K562 (cell line): ENCODE results near the gene RSPH10B. TPM values are rescaled to one million over a fixed set of nuclear protein-coding genes. Genes with fewer than 3 reads are reported as not detected.
A peak's percentile ranks its signal among the peaks of the same experiment; 100 is the strongest.

Source experiments
- BCL6 ChIP-seq: fragments of 250-450 bp; sonication (Bioruptor Pico); IDR thresholded peaks from 2 replicates; pipeline ENCODE4 v1.4.0; 2020
- CBFB ChIP-seq: sonication (generic); formaldehyde crosslinking; IDR thresholded peaks from 2 replicates; pipeline ENCODE4 v1.4.0; 2020; ENCODE audit warnings: mild to moderate bottlenecking, missing genetic modification reagents
- CXXC5 ChIP-seq: fragments of 250-450 bp; sonication (Bioruptor Pico); IDR thresholded peaks from 2 replicates; pipeline ENCODE4 v1.8.0; 2022; ENCODE audit warnings: inconsistent platforms, mild to moderate bottlenecking, moderate library complexity
- DACH1 ChIP-seq: fragments of 450-650 bp; IDR thresholded peaks from 2 replicates; pipeline ENCODE4 v1.6.1; 2018; ENCODE audit not compliant: partially characterized antibody
- E4F1 ChIP-seq: fragments of 250-450 bp; sonication (Bioruptor Pico); IDR thresholded peaks from 2 replicates; pipeline ENCODE4 v1.5.0; 2021; ENCODE audit warnings: mild to moderate bottlenecking, borderline replicate concordance
- GMEB1 ChIP-seq: fragments of 250-450 bp; sonication (Bioruptor Pico); IDR thresholded peaks from 2 replicates; pipeline ENCODE4 v1.4.0; 2020; ENCODE audit warnings: mild to moderate bottlenecking
- HDAC2 ChIP-seq: fragments of 450-650 bp; IDR thresholded peaks from 2 replicates; pipeline ENCODE4 v1.6.1; 2016; ENCODE audit warnings: mild to moderate bottlenecking
- HINFP ChIP-seq: fragments of 450-650 bp; conservative IDR thresholded peaks from 2 replicates; pipeline ENCODE4 v1.6.1; 2016; ENCODE audit warnings: missing genetic modification characterization, low read depth, mild to moderate bottlenecking, control low read depth, missing compliant biosample characterization
- NRF1 ChIP-seq, 2 experiments: fragments of 450-650 bp; IDR thresholded peaks in 1 of 2; conservative IDR thresholded peaks in 1 of 2; 2 replicates each; pipeline ENCODE4 v1.6.1; 2014; ENCODE audit warnings: mild to moderate bottlenecking in 2 of 2
- RBM14 ChIP-seq: fragments of 200-400 bp; formaldehyde crosslinking; IDR thresholded peaks from 2 replicates; pipeline ENCODE4 v1.6.1; 2018; ENCODE audit warnings: low read depth, mild to moderate bottlenecking, low read length, moderate library complexity, borderline replicate concordance; ENCODE audit not compliant: insufficient read depth
- RFX5 ChIP-seq: IDR thresholded peaks from 2 replicates; pipeline ENCODE4 v1.6.1; 2011; ENCODE audit warnings: low read depth, mild to moderate bottlenecking, improper control_type of control experiment, low read length
- USF2 ChIP-seq: sonication (generic); formaldehyde crosslinking; IDR thresholded peaks from 2 replicates; pipeline ENCODE4 v1.5.0; 2020; ENCODE audit warnings: missing genetic modification reagents
- ZKSCAN8 ChIP-seq: fragments of 200-800 bp; sonication (Bioruptor generic); IDR thresholded peaks from 2 replicates; pipeline ENCODE4 v1.6.1; 2016; ENCODE audit warnings: missing genetic modification characterization, missing compliant biosample characterization
- ZNF354B ChIP-seq: fragments of 250-450 bp; sonication (Bioruptor Pico); IDR thresholded peaks from 2 replicates; pipeline ENCODE4 v1.4.0; 2020
- polyA plus RNA-seq, 8 experiments: library from polyadenylated mRNA; depleted of rRNA in 4 of 8; stranded (reverse) in 5 of 8; unstranded in 3 of 8; fragments of >200 nt; fragmentation: Nextera tagmentation in 2 of 8; fragmentation: Illumina TruSeq in 1 of 8; extraction: Ambion mirVana in 2 of 8; extraction: Trizol in 1 of 8; gene quantifications; 2 replicates each; pipeline versions ENCODE4 v1.2.1 to v1.2.3, GENCODE V29; 2011 to 2014; ENCODE audit warnings: inconsistent platforms in 1 of 8, missing spikeins in 1 of 8
- total RNA-seq, 7 experiments: library from RNA; depleted of rRNA in 6 of 7; stranded (reverse); fragments of >200 nt in 6 of 7; fragmentation: Illumina TruSeq in 2 of 7; extraction: Trizol in 2 of 7; gene quantifications; 2 replicates each; pipeline versions ENCODE4 v1.2.1 to v1.2.3, GENCODE V29; 2011 to 2021; ENCODE audit warnings: low replicate concordance in 1 of 7
- TF ChIP-seq, protein P1 (sequence below): fragments of 450-650 bp; formaldehyde crosslinking; IDR thresholded peaks from 2 replicates; pipeline ENCODE4 v1.4.0; 2020; ENCODE audit warnings: mild to moderate bottlenecking
- TF ChIP-seq, protein P2 (sequence below): sonication (generic); formaldehyde crosslinking; IDR thresholded peaks from 2 replicates; pipeline ENCODE4 v1.8.1; 2023; ENCODE audit warnings: mild to moderate bottlenecking, missing genetic modification reagents
- TF ChIP-seq, protein P3 (sequence below), 2 experiments: IDR thresholded peaks; 2 replicates each; pipeline ENCODE4 v1.6.1; 2011; ENCODE audit warnings: borderline replicate concordance in 1 of 2, control low read depth in 1 of 2, low read depth in 1 of 2, low read length in 1 of 2, mild to moderate bottlenecking in 1 of 2, mixed read lengths in 1 of 2, moderate library complexity in 1 of 2; ENCODE audit not compliant: insufficient read depth in 1 of 2, insufficient read length in 1 of 2, poor library complexity in 1 of 2, severe bottlenecking in 1 of 2; ENCODE audit errors: extremely low read depth in 1 of 2

RSPH10B gene
- total and polyA plus RNA-seq, 9 of the 15 experiments (the other 6 are each of a cell fraction or from before 2014, with no cell fraction given) = 0.01 to 0.09 TPM; not detected in 7

DNA sequence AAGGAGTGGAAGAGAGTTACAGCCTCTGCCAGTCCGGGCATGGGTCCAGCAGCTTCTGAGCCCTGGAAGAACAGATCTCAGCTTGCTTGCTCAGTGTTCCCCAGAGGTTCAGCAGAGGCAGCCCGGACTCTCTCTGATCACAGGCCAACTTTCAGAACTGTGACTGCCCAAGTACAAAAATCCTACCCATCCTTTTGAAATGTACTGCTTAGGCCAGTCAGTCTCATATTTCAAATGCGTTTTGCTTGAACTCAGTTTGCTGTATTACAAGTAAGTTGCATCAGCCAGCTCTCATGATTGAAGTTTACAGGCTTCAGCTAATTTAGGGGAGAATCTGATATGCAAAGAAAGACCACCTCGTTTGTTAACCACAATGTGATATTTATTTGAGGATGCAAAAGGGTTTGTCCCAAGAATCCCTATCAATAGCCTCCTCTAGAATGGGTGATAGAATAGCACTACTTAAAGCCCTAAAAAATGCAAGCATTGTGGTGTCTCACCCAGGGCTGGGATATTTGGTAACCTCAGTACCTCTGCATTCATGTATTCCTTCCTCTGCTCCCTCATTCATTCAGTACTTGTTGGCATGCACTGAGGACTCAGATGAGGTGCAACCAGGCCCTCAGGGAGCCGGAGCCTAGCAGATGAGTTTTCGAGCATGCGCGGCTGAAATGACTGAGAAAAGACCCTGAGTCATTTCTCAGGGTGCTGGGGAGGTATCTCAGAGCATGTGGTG is 45.6 kb upstream of the RSPH10B start (continued):
- no peak for TF ChIP-seq HDAC2
- no peak for TF ChIP-seq ZNF354B (CRISPR knock-in tag)
- no peak for TF ChIP-seq ZKSCAN8 (CRISPR knock-in tag)
- no peak for TF ChIP-seq CBFB (CRISPR knock-in tag)
- no peak for TF ChIP-seq NRF1 (conservative IDR thresholded peaks at IDR 0.05 in 1 of 2, IDR thresholded peaks at IDR 0.05 in 1 of 2)
- TF ChIP-seq, protein P1, sequence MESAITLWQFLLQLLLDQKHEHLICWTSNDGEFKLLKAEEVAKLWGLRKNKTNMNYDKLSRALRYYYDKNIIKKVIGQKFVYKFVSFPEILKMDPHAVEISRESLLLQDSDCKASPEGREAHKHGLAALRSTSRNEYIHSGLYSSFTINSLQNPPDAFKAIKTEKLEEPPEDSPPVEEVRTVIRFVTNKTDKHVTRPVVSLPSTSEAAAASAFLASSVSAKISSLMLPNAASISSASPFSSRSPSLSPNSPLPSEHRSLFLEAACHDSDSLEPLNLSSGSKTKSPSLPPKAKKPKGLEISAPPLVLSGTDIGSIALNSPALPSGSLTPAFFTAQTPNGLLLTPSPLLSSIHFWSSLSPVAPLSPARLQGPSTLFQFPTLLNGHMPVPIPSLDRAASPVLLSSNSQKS (CRISPR knock-in tag) = no peak
- TF ChIP-seq GMEB1 (CRISPR knock-in tag) = no peak
- TF ChIP-seq, protein P2, sequence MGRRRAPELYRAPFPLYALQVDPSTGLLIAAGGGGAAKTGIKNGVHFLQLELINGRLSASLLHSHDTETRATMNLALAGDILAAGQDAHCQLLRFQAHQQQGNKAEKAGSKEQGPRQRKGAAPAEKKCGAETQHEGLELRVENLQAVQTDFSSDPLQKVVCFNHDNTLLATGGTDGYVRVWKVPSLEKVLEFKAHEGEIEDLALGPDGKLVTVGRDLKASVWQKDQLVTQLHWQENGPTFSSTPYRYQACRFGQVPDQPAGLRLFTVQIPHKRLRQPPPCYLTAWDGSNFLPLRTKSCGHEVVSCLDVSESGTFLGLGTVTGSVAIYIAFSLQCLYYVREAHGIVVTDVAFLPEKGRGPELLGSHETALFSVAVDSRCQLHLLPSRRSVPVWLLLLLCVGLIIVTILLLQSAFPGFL = no peak
- peak; percentile 48 for TF ChIP-seq CXXC5 (CRISPR knock-in tag)
- no peak for TF ChIP-seq USF2 (CRISPR knock-in tag)
- no peak for TF ChIP-seq E4F1 (CRISPR knock-in tag)
- TF ChIP-seq, protein P3, sequence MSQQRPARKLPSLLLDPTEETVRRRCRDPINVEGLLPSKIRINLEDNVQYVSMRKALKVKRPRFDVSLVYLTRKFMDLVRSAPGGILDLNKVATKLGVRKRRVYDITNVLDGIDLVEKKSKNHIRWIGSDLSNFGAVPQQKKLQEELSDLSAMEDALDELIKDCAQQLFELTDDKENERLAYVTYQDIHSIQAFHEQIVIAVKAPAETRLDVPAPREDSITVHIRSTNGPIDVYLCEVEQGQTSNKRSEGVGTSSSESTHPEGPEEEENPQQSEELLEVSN (IDR thresholded peaks at IDR 0.05; ENCODE audit: borderline replicate concordance in 1 of 2, extremely low read depth in 1 of 2, insufficient read depth in 1 of 2, insufficient read length in 1 of 2, low read depth in 1 of 2, low read length in 1 of 2, poor library complexity in 1 of 2, severe bottlenecking in 1 of 2) = no peak
- no peak for TF ChIP-seq DACH1
- no peak for TF ChIP-seq RBM14
- peak; percentile 43 for TF ChIP-seq HINFP (tag)
- no peak for TF ChIP-seq RFX5
- peak; percentile 26 for TF ChIP-seq BCL6 (CRISPR knock-in tag)
